Right cardiac atrium (tissue), 5 donors: ENCODE data around the gene RSL24D1. TPM values are rescaled to one million over a fixed set of nuclear protein-coding genes. Genes with fewer than 3 reads are reported as not detected.

Experiments
- ATAC-seq, 2 donors: fragments of 200-7000 bp; cut with Tn5 transposase; one replicate each; pipeline versions ENCODE4 v1.8.0 to v1.9.1; 2020; ENCODE audit warnings: moderate library complexity in 2 of 2, mild to moderate bottlenecking in 1 of 2
- DNase-seq, 3 donors: peaks; one replicate each; pipeline ENCODE4 v3.0.0-alpha.2; 2020
- H3K27ac ChIP-seq: one replicate; pipeline ENCODE4 v1.5.1; 2013; ENCODE audit warnings: mild to moderate bottlenecking, low read length, control low read depth, moderate library complexity
- H3K27me3 ChIP-seq: one replicate; pipeline ENCODE4 v1.6.1; 2013; ENCODE audit not compliant: control insufficient read depth, insufficient read depth
- H3K4me1 ChIP-seq: one replicate; pipeline ENCODE4 v1.6.1; 2013; ENCODE audit warnings: low read length; ENCODE audit not compliant: control insufficient read depth, insufficient read depth
- H3K4me3 ChIP-seq: one replicate; pipeline ENCODE4 v1.5.1; 2013; ENCODE audit warnings: low read length, control low read depth
- H3K9me3 ChIP-seq: one replicate; pipeline ENCODE4 v1.6.1; 2013; ENCODE audit warnings: low read length; ENCODE audit not compliant: control insufficient read depth
- WGBS: extraction: QIAGEN DNeasy Blood & Tissue Kit; methylation state at CpG from one replicate; pipeline ENCODE4 v1.1.7; 2013; 5-methylcytosine and 5-hydroxymethylcytosine counted together
- intact Hi-C, 4 donors: fragments of 100-400 bp; cut with DNase I; formaldehyde crosslinking; loops; one replicate each; pipeline versions ENCODE4 v1.11.0 to v1.14.0; 2022 to 2023
- long read RNA-seq, 4 donors: library from polyadenylated mRNA; unstranded; transcript quantifications; one replicate each; pipeline ENCODE4 v2.0.0, GENCODE V29; 2020 to 2021
- polyA plus RNA-seq: library from polyadenylated mRNA; stranded (reverse); fragments of 200-250 nt; gene quantifications from one replicate; pipeline ENCODE4 v1.2.3, GENCODE V29; 2013
- total RNA-seq, 4 donors: library from RNA; stranded (reverse); fragmentation: NEBNext Ultra II Directional; extraction: Animal tissue kit (Norgen Biotek cat#: 25700); gene quantifications; one replicate each; pipeline ENCODE4 v1.2.1, GENCODE V29; 2021
- donor health status: healthy with polysubstance abuse.
- donor health status: DM: no; HTN: yes; CAD: no.
- donor health status: DM: no; HTN: no; CAD: no.
- donor health status: DM: no; HTN: yes; CAD: no; lungs with severe emphysema.
- donor health status: DM: yes; HTN: yes; CAD: no.

Gene RSL24D1
- total RNA-seq (10 to 100 TPM; 54.0 to 59.2 (median 56.3) TPM), polyA plus RNA-seq (54.3 TPM)
- long read RNA-seq, donor 1, transcript RSL24D1-201 (6 exons, 2,015 nt) = major isoform, 114 of 116 reads
- long read RNA-seq, donor 1, partial matches to known transcripts = 2 of 116 reads
- long read RNA-seq, donor 1, other reads (novel, unspliced or antisense) = 0 of 116 reads
- long read RNA-seq, donor 2, transcript RSL24D1-201 (6 exons, 2,015 nt) = major isoform, 31 of 33 reads
- long read RNA-seq, donor 2, partial matches to known transcripts = 1 of 33 reads
- long read RNA-seq, donor 2, other reads (novel, unspliced or antisense) = 1 of 33 reads
- long read RNA-seq, donor 3, transcript RSL24D1-201 (6 exons, 2,015 nt) = major isoform, 330 of 332 reads
- long read RNA-seq, donor 3, partial matches to known transcripts = 0 of 332 reads
- long read RNA-seq, donor 3, other reads (novel, unspliced or antisense) = 2 of 332 reads
- long read RNA-seq, donor 4, transcript RSL24D1-201 (6 exons, 2,015 nt) = major isoform, 42 of 42 reads
- long read RNA-seq, donor 4, partial matches to known transcripts = 0 of 42 reads
- long read RNA-seq, donor 4, other reads (novel, unspliced or antisense) = 0 of 42 reads

- under 1% methylated on average over 62 of the region's 62 CpGs for WGBS
- intact Hi-C loops = no loop called here
- DNase-seq = peak; percentile 96 to 98 (median 98)
Observed at GRCh38 chr15:55196458-55197361, at the start of gene RSL24D1. Gene RSL24D1 (minus strand): TSS chr15:55196941. CDS start chr15:55196890, 51 bp downstream.

GRCh38 chr15:55245059-55245458 is 48.3 kb upstream of the RSL24D1 start:
- H3K27me3 ChIP-seq = no peaks in the 10 kb centered on the region
- DNase-seq (no peak), ATAC-seq (no peak)
- H3K9me3 ChIP-seq = no peaks in the 10 kb centered on the region
- H3K4me3 ChIP-seq = no peak overlapping the region
- WGBS = 93% methylated on average over 4 of the region's 4 CpGs
- intact Hi-C loops = no loop called here
- H3K27ac ChIP-seq = no peak overlapping the region
- no peaks in the 10 kb centered on the region for H3K4me1 ChIP-seq

More at GRCh38 chr15:55196458-55197361, at the start of gene RSL24D1:
- peak; percentile 99 to 100 for ATAC-seq
- H3K27me3 ChIP-seq = no peaks in the 10 kb centered on the region
- H3K9me3 ChIP-seq = no peaks in the 10 kb centered on the region
- H3K4me1 ChIP-seq = no peaks in the 10 kb centered on the region
- peak within 1 kb of the TSS; percentile 94 for H3K27ac ChIP-seq
- peak within 1 kb of the TSS; percentile 87 for H3K4me3 ChIP-seq

- DNase-seq (no peak), ATAC-seq (no peak)
- 100% methylated on average over 1 of the region's 1 CpG for WGBS
- Histone ChIP-seq H3K4me3 (no peak overlapping the region), H3K4me1 (no peaks in the 10 kb centered on the region), H3K27me3 (no peaks in the 10 kb centered on the region), H3K9me3 (no peaks in the 10 kb centered on the region), H3K27ac (no peak overlapping the region)
- intact Hi-C loops = no loop called here
Observed at GRCh38 chr15:55241891-55242290, 45.1 kb upstream of the RSL24D1 start.

DNA sequence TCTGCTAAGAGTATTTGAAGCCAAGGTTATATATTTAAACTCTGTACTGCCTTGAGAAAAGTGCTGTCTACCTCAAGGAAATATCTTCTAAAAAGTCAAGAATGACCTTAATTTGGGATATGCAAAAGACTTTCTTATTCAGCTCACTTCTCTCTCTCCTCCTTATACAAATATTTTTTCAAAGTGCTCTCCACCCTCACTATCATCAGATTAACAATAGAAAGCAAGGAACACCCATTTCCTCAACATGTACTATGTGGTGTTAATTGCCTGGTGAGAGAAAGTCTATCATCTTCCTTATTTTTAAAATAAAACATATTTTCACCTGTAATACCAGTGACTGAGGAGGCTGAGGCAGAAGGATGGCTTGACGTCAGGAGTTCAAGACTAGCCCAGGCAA is 44.4 kb upstream of the RSL24D1 start:
- intact Hi-C loops = no loop called here

GRCh38 chr15:55240125-55240760 is 43.5 kb upstream of the RSL24D1 start:
- Histone ChIP-seq H3K4me1 (no peaks in the 10 kb centered on the region), H3K4me3 (no peak overlapping the region), H3K9me3 (no peaks in the 10 kb centered on the region), H3K27ac (no peak overlapping the region), H3K27me3 (no peaks in the 10 kb centered on the region)
- intact Hi-C loops = no loop called here
- WGBS = 68% methylated on average over 3 of the region's 3 CpGs
- DNase-seq (no peak), ATAC-seq (peak in 1 of 2 donors; percentile 54)

More for the DNA sequence above, 44.4 kb upstream of the RSL24D1 start:
- DNase-seq = no peak
- no peak overlapping the region for H3K4me3 ChIP-seq
- 75% methylated on average over 1 of the region's 1 CpG for WGBS
- no peaks in the 10 kb centered on the region for H3K27me3 ChIP-seq
- H3K9me3 ChIP-seq = no peaks in the 10 kb centered on the region
- ATAC-seq = peak; percentile 40 to 93
- H3K4me1 ChIP-seq = no peaks in the 10 kb centered on the region
- no peak overlapping the region for H3K27ac ChIP-seq

DNA sequence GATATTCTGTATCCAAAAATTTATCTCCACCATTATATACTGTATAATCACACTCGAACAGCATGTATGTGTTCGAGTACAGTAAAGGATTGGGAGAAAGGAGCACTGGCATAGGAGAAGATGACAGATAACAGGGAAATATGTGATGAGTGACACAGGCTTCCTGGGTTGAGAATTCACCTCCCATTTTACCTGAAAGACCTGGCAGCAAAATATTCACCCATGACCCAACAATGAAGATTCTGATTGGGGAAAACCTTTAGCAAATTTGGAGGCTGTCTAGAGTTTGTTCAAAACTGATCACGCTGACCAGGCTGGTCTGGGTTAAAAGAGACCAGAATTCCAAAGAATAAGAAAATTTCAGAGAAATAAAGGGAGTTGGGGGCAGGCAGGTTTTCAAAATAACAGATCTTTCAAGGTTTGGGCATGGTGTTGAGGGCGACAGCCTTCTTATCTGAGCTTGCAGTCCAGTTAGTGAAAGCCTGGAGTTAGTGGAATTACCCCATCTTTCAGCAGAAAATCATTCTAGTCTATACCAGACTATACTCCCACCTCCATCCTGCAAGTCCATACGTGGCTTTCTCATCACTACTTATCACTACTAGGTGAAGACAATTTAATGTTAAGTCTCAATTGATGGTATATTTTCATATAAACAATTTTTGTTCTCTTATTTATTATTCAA is 42.8 kb upstream of the RSL24D1 start:
- intact Hi-C loops = no loop called here

GRCh38 chr15:55238877-55239276 is 42.1 kb upstream of the RSL24D1 start:
- Histone ChIP-seq H3K9me3 (no peaks in the 10 kb centered on the region), H3K27me3 (no peaks in the 10 kb centered on the region), H3K4me3 (no peak overlapping the region), H3K27ac (no peak overlapping the region), H3K4me1 (no peaks in the 10 kb centered on the region)
- no peak for ATAC-seq
- WGBS = 94% methylated on average over 2 of the region's 2 CpGs
- DNase-seq = no peak
- intact Hi-C loops = no loop called here

More for the DNA sequence above, 42.8 kb upstream of the RSL24D1 start:
- Histone ChIP-seq H3K4me3 (no peak overlapping the region), H3K27ac (no peak overlapping the region), H3K4me1 (no peaks in the 10 kb centered on the region), H3K9me3 (no peaks in the 10 kb centered on the region), H3K27me3 (no peaks in the 10 kb centered on the region)
- no peak for DNase-seq
- WGBS = 83% methylated on average over 5 of the region's 5 CpGs
- no peak for ATAC-seq

- Histone ChIP-seq H3K4me3 (no peak overlapping the region), H3K9me3 (no peaks in the 10 kb centered on the region), H3K27me3 (no peaks in the 10 kb centered on the region), H3K4me1 (no peaks in the 10 kb centered on the region), H3K27ac (no peak overlapping the region)
- WGBS = 83% methylated on average over 6 of the region's 6 CpGs
- ATAC-seq (no peak), DNase-seq (no peak)
- intact Hi-C loops = no loop called here
Observed at GRCh38 chr15:55237219-55238130, 40.7 kb upstream of the RSL24D1 start.

DNA sequence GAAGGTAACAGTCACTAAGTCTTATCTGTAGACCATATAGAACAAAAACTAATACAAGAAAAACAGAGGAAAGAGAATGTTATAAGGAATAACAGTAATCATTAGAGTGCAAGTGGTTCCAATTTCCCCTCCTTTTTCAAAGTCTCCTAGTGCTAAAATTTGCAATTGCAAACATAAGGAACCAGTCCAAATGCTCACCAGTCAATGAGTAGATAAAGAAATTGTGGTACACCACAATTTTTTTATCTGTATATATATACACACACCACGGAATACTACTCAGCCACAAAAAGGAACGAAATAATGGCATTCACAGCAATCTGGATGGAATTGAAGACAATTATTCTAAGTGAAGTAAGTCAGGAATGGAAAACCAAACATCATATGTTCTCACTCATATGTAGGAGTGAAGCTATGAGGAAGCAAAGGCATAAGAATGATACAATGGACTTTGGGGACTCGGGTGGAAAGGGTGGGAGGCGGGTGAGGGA is 38.9 kb upstream of the RSL24D1 start:
- WGBS = 94% methylated on average over 4 of the region's 4 CpGs
- Histone ChIP-seq H3K4me3 (no peak overlapping the region), H3K9me3 (no peaks in the 10 kb centered on the region), H3K27me3 (no peaks in the 10 kb centered on the region), H3K27ac (no peak overlapping the region), H3K4me1 (no peaks in the 10 kb centered on the region)
- no peak for ATAC-seq
- intact Hi-C loops = no loop called here
- DNase-seq = no peak
